Uterus (tissue), 2 donors: ENCODE data around the gene EFCAB14.

ENCODE experiments used
- POLR2A ChIP-seq, 2 donors: fragments of 450-650 bp; IDR thresholded peaks; one replicate each; pipeline ENCODE4 v1.6.1; 2016; ENCODE audit warnings: antibody characterized with exemption in 2 of 2, mild to moderate bottlenecking in 1 of 2, moderate library complexity in 1 of 2
- TF ChIP-seq, protein P1 (sequence below), 4 experiments: fragments of 200-600 bp in 2 of 4; fragments of 450-650 bp in 2 of 4; sonication (generic) in 2 of 4; IDR thresholded peaks; one replicate each; pipeline ENCODE4 v1.5.1; 2016 to 2019; ENCODE audit warnings: antibody characterized with exemption in 4 of 4, mild to moderate bottlenecking in 2 of 4, moderate library complexity in 1 of 4

- TF ChIP-seq, protein P1, sequence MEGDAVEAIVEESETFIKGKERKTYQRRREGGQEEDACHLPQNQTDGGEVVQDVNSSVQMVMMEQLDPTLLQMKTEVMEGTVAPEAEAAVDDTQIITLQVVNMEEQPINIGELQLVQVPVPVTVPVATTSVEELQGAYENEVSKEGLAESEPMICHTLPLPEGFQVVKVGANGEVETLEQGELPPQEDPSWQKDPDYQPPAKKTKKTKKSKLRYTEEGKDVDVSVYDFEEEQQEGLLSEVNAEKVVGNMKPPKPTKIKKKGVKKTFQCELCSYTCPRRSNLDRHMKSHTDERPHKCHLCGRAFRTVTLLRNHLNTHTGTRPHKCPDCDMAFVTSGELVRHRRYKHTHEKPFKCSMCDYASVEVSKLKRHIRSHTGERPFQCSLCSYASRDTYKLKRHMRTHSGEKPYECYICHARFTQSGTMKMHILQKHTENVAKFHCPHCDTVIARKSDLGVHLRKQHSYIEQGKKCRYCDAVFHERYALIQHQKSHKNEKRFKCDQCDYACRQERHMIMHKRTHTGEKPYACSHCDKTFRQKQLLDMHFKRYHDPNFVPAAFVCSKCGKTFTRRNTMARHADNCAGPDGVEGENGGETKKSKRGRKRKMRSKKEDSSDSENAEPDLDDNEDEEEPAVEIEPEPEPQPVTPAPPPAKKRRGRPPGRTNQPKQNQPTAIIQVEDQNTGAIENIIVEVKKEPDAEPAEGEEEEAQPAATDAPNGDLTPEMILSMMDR (IDR thresholded peaks at IDR 0.05) = no peak
- TF ChIP-seq POLR2A (IDR thresholded peaks at IDR 0.05) = no peak
Observed at GRCh38 chr1:46672696-46673095, 46.2 kb downstream of the EFCAB14 start.
